SU-DHL-6 (cell line): Measurements from ENCODE around the gene RUNX2.
"Not testable (repeated sequence)": the region's sequence is repeated elsewhere in the genome, so short reads cannot be mapped to it uniquely, and the experiment has no call there.

Experiments used
- H2AFZ ChIP-seq: fragments of 200-600 bp; sonication (generic); 2 replicates; pipeline ENCODE4 v1.6.1; 2014; ENCODE audit warnings: low read depth, mild to moderate bottlenecking, moderate library complexity, mixed read lengths, antibody characterized with exemption, low read length; ENCODE audit not compliant: severe bottlenecking
- H3F3A ChIP-seq: fragments of 200-600 bp; shearing (Covaris generic); 2 replicates; pipeline ENCODE4 v1.6.0; 2016; ENCODE audit warnings: antibody characterized with exemption, mild to moderate bottlenecking; ENCODE audit not compliant: insufficient read depth
- H3K27ac ChIP-seq: fragments of 200-600 bp; sonication (generic); 2 replicates; pipeline ENCODE4 v1.5.1; 2016; ENCODE audit warnings: low read depth, mild to moderate bottlenecking, low read length, moderate library complexity, mixed read lengths
- H3K27me3 ChIP-seq: fragments of 200-600 bp; sonication (generic), shearing (Covaris generic); 2 replicates; pipeline ENCODE4 v1.6.0; 2014; ENCODE audit warnings: mild to moderate bottlenecking, low read length
- H3K36me3 ChIP-seq: fragments of 200-600 bp; sonication (generic); 2 replicates; pipeline ENCODE4 v1.6.1; 2014; ENCODE audit warnings: mild to moderate bottlenecking, low read length, mixed read lengths
- H3K4me2 ChIP-seq: fragments of 300-600, 200-600 bp; shearing (Covaris generic), sonication (generic); 2 replicates; pipeline ENCODE4 v1.6.0; 2014; ENCODE audit warnings: low read length, low read depth, mild to moderate bottlenecking; ENCODE audit not compliant: poor library complexity, severe bottlenecking
- H3K4me3 ChIP-seq: fragments of 200-600 bp; sonication (generic); 2 replicates; pipeline ENCODE4 v1.5.1; 2014; ENCODE audit warnings: antibody characterized with exemption, low read length, mild to moderate bottlenecking, mixed read lengths; ENCODE audit not compliant: insufficient read depth, poor library complexity, severe bottlenecking
- H3K79me2 ChIP-seq: fragments of 200-600 bp; sonication (generic); 2 replicates; pipeline ENCODE4 v1.6.1; 2014; ENCODE audit warnings: mild to moderate bottlenecking, low read length, moderate library complexity; ENCODE audit not compliant: insufficient read depth
- H3K9ac ChIP-seq: fragments of 200-600 bp; sonication (generic); 2 replicates; pipeline ENCODE4 v1.7.0; 2014; ENCODE audit warnings: mild to moderate bottlenecking, low read length
- H3K9me2 ChIP-seq: fragments of 200-600 bp; sonication (generic); replicated peaks from 2 replicates; pipeline ENCODE4 v1.6.1; 2014; ENCODE audit warnings: low read length; ENCODE audit not compliant: insufficient read depth
- H3K9me3 ChIP-seq: fragments of 200-600 bp; sonication (generic); 2 replicates; pipeline ENCODE4 v1.6.1; 2014; ENCODE audit warnings: low read length, mixed read lengths; ENCODE audit not compliant: insufficient read depth
- H4K20me1 ChIP-seq: fragments of 200-600 bp; sonication (generic); 2 replicates; pipeline ENCODE4 v1.6.1; 2014; ENCODE audit warnings: low read depth, mild to moderate bottlenecking, antibody characterized with exemption, low read length, moderate library complexity, mixed read lengths
- EZH2phosphoT487 ChIP-seq: fragments of 200-600 bp; sonication (generic), shearing (Covaris generic); conservative IDR thresholded peaks from 2 replicates; pipeline ENCODE4 v1.6.1; 2018; ENCODE audit warnings: mild to moderate bottlenecking, antibody characterized with exemption, low read length, moderate library complexity, mixed read lengths
- TF ChIP-seq, protein P1 (sequence below): fragments of 200-600 bp; sonication (generic); IDR thresholded peaks from one replicate; pipeline ENCODE4 v1.5.1; 2017; ENCODE audit warnings: antibody characterized with exemption, mild to moderate bottlenecking, low read length, moderate library complexity; ENCODE audit not compliant: insufficient read depth, poor library complexity, severe bottlenecking

Gene RUNX2

DNA sequence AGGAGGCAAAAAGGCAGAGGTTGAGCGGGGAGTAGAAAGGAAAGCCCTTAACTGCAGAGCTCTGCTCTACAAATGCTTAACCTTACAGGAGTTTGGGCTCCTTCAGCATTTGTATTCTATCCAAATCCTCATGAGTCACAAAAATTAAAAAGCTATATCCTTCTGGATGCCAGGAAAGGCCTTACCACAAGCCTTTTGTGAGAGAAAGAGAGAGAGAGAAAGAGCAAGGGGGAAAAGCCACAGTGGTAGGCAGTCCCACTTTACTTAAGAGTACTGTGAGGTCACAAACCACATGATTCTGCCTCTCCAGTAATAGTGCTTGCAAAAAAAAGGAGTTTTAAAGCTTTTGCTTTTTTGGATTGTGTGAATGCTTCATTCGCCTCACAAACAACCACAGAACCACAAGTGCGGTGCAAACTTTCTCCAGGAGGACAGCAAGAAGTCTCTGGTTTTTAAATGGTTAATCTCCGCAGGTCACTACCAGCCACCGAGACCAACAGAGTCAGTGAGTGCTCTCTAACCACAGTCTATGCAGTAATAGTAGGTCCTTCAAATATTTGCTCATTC is at the start of gene RUNX2:
Gene RUNX2 (plus strand): TSS at position 375 of the 567 bp plus-strand sequence. CDS start 397 bp downstream, outside the sequence.
- H4K20me1 ChIP-seq: peaks cover 6% of the 10 kb centered on the region; the same call in 1 of the 2 replicates
- no peak within 1 kb of the TSS for H3K27ac ChIP-seq
- no peaks in the 10 kb centered on the region for H3K9me2 ChIP-seq
- H3K79me2 ChIP-seq: no peaks in the 10 kb centered on the region
- no peak within 1 kb of the TSS for H3K4me2 ChIP-seq
- H3K36me3 ChIP-seq: no peaks in the 10 kb centered on the region
- no peak within 1 kb of the TSS for H3K9ac ChIP-seq
- no peaks in the 10 kb centered on the region for H3K9me3 ChIP-seq
- no peaks in the 10 kb centered on the region for H3K27me3 ChIP-seq
- TF ChIP-seq, protein P1, sequence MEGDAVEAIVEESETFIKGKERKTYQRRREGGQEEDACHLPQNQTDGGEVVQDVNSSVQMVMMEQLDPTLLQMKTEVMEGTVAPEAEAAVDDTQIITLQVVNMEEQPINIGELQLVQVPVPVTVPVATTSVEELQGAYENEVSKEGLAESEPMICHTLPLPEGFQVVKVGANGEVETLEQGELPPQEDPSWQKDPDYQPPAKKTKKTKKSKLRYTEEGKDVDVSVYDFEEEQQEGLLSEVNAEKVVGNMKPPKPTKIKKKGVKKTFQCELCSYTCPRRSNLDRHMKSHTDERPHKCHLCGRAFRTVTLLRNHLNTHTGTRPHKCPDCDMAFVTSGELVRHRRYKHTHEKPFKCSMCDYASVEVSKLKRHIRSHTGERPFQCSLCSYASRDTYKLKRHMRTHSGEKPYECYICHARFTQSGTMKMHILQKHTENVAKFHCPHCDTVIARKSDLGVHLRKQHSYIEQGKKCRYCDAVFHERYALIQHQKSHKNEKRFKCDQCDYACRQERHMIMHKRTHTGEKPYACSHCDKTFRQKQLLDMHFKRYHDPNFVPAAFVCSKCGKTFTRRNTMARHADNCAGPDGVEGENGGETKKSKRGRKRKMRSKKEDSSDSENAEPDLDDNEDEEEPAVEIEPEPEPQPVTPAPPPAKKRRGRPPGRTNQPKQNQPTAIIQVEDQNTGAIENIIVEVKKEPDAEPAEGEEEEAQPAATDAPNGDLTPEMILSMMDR: no peak
- H2AFZ ChIP-seq: no peak within 1 kb of the TSS
- H3F3A ChIP-seq: 0 out of 2 replicates have a peak, but pooled peaks cover 3% of the 10 kb centered on the region
- no peak within 1 kb of the TSS for H3K4me3 ChIP-seq

DNA sequence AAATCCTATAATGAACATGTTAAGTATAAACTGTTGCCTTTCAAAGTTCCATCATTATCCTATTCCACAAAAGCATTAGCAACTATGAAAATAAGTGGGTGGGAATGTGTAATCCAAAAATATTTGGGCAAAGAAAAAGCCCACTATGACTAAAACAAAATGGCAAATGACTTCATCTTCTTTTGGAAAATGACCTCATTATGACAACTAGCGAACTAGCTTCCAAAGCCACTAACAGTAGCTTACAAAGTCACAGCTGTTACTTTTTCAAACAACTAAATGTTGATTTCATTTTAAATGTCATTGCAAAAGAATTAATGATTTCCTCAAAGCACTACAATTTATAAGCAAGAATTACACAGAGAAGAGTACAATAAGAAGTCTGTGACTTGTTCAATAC is 49.8 kb upstream of the RUNX2 start:
- H3F3A ChIP-seq: no peaks in the 10 kb centered on the region
- no peak overlapping the region for H2AFZ ChIP-seq
- H3K9me2 ChIP-seq: no peaks in the 10 kb centered on the region
- H3K36me3 ChIP-seq: no peaks in the 10 kb centered on the region
- H3K79me2 ChIP-seq: no peaks in the 10 kb centered on the region
- no peaks in the 10 kb centered on the region for H3K27me3 ChIP-seq
- no peak overlapping the region for H3K9ac ChIP-seq
- peaks cover 3% of the 10 kb centered on the region; the same call in 1 of the 2 replicates for H4K20me1 ChIP-seq
- TF ChIP-seq, protein P1: no peak
- TF ChIP-seq EZH2phosphoT487: no peak
- no peaks in the 10 kb centered on the region for H3K9me3 ChIP-seq
- no peak overlapping the region for H3K4me3 ChIP-seq
- no peak overlapping the region for H3K4me2 ChIP-seq
- H3K27ac ChIP-seq: no peak overlapping the region

DNA sequence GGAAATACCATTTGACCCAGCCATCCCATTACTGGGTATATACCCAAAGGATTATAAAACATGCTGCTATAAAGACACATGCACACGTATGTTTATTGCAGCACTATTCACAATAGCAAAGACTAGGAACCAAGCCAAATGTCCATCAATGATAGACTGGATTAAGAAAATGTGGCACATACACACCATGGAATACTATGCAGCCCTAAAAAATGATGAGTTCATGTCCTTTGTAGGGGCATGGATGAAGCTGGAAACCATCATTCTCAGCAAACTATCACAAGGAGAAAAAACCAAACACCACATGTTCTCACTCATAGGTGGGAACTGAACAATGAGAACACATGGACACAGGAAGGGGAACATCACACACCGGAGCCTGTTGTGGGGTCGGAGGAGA is 41.4 kb upstream of the RUNX2 start:
- H3F3A ChIP-seq, H3K4me3 ChIP-seq, H3K27ac ChIP-seq, H2AFZ ChIP-seq, H3K9me3 ChIP-seq, H4K20me1 ChIP-seq, H3K79me2 ChIP-seq, H3K4me2 ChIP-seq, H3K9ac ChIP-seq, H3K36me3 ChIP-seq, H3K9me2 ChIP-seq, H3K27me3 ChIP-seq: not testable (repeated sequence)

DNA sequence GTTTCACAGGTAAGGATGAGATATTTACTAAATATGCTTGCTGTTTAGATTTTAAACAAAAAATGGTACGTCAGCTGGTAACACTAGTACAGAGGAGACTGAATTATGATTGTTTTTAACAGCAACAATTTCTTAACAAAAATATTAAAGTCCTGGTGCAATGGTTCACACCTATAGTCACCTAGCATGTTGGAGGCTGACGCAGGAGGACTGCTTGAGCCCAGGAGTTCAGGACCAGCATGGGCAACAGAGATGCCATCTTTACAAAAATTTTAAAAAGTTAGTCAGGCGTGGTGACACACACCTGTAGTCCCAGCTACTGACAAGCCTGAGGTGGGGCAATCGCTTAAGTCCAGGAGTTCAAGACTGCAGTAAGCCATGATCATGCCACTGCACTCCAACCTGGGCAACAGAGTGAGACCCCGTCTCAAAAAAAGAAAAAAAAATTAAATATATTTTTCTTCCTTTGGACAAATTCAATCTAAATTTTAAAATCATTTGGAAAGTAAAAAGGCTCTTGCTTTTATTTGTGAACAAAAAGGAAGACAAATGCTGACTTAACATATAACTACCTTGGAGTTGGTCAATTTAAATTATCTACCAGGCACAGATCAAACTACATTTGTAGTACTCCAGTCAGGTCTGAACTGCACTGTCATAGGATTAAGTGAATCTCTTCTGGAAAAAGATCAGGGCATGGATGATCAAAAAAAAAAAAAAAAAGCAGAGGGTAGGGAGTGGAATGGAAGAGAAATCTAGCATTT is 38.2 kb upstream of the RUNX2 start:
- Histone ChIP-seq H3K27me3 (no peaks in the 10 kb centered on the region), H3K27ac (no peak overlapping the region), H3K4me3 (no peak overlapping the region), H3K4me2 (no peak overlapping the region), H3K9me3 (no peaks in the 10 kb centered on the region), H2AFZ (no peak overlapping the region), H3K36me3 (no peaks in the 10 kb centered on the region), H3K79me2 (no peaks in the 10 kb centered on the region), H4K20me1 (0 out of 2 replicates have a peak, but pooled peaks cover 5% of the 10 kb centered on the region), H3K9me2 (no peaks in the 10 kb centered on the region), H3F3A (no peaks in the 10 kb centered on the region), H3K9ac (no peak overlapping the region)
- TF ChIP-seq, protein P1: no peak
- TF ChIP-seq EZH2phosphoT487: no peak
